GM19328 (cell line): ENCODE data around the gene IFI44.

Experiments
- ATAC-seq: cut with Tn5 transposase; IDR thresholded peaks from one replicate; pipeline ENCODE4 v1.9.1; 2021; ENCODE audit warnings: mild to moderate bottlenecking, moderate library complexity; ENCODE audit not compliant: unreplicated experiment

The IFI44 gene

DNA sequence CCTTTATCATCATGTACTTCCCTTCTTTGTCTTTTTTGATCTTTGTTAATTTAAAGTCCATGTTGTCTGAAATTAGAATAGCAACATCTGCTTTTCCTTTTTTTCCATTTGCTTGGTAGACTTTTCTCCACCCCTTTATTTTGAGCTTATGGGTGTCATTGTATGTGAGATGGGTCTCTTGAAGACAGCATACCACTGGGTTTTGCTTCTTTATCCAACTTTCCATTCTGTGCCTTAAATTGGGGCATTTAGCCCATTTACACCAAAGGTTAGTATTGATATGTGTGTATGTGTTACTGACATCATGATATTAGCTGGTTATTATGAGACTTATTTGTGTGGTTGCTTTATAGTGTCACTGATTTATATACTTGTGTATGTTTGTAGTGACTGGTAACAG is 50.2 kb downstream of the IFI44 start:
- ATAC-seq: no peak

DNA sequence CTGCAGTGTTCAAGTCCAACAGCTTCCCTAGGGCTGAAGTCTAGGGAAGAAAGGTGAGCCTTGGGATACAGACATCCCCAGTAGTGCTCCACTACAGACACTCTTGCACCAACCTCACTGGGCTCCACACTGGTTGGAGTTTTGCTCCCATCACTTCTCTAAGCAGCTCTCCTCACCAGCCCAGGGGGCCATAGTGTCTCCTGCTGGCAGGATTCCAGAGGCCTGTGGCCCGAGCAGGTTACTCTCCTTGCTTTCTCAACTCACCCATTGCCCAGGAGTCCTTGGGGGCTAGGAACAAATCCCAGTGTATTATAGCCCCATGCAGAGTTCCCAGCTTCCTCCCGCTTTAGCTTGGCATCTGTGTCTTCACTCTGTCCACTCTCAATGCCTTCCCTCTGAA is 52.8 kb downstream of the IFI44 start:
- no peak for ATAC-seq

DNA sequence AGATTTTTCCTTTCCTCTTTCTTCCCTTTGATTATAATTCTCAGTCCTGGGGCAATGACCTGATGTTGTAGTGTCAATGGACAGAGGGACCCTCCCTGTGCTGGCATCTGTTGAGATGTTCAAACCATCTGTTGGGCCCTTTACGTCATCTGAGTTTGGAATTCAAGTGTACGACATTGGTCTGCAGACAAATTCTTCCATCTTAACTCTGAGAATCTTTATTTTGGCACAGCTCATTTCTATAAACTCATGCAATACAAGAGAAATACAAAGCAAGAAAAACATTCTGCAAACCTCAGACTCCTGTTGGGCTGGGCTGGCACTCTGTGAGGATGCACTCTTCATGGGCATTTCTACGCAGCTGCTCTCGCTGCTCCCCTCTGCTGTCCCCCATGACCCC is 54.2 kb downstream of the IFI44 start:
- ATAC-seq: no peak

DNA sequence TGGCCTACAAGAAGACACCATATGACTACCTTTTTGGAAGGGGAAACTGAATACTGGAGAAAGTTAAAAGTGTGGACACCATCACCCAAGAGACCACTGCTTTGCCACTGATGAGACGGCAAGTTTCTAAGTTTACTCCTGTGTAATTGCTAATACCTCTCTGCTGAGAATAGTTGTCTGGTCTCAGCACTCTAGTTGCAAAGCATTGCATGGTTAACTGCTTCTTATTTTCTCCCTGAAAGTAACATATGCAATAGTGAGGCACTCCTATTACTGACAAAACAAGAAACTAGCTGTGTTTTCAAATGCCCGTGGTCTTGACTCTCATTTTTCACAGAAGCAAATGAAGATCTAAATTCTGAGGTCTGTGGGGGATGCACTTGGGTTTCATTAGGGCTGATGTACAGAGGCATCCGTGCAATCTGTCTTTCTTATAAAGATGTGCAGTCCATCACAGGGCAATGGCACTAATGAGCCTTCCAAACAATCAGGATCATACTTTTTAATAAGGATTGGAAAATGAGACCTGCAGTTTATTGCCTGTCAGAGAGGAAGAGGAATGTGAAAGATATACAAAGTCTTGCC is 62.9 kb downstream of the IFI44 start:
- no peak for ATAC-seq

DNA sequence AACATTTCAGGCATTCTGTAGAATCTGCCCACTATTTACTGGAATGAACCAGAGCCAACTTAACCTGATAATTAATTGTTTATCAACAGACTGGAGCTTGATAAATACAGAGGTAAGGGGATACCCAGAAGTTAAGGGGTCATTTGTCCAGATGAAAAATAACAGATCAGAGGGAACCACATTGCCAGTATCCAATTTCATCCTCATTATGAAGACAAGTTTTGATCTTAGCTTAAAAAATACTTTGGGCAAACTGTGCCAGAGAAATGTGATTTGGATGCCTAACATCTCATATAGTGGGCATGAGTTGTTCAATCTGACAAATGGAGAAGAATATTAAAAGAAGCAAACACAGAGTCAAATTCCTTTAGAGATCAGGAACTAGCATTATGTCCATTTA is 63.7 kb downstream of the IFI44 start:
- ATAC-seq: no peak
